ENCODE measurements around the gene CIT. TPM values are rescaled to one million over a fixed set of nuclear protein-coding genes. Genes with fewer than 3 reads are reported as not detected.

Gene CIT
- total RNA-seq, 3 donors from 2014 or later (not counting 1 experiment from before 2014, with no cell fraction given): 2.8 to 4.2 (median 3.6) TPM

DNA sequence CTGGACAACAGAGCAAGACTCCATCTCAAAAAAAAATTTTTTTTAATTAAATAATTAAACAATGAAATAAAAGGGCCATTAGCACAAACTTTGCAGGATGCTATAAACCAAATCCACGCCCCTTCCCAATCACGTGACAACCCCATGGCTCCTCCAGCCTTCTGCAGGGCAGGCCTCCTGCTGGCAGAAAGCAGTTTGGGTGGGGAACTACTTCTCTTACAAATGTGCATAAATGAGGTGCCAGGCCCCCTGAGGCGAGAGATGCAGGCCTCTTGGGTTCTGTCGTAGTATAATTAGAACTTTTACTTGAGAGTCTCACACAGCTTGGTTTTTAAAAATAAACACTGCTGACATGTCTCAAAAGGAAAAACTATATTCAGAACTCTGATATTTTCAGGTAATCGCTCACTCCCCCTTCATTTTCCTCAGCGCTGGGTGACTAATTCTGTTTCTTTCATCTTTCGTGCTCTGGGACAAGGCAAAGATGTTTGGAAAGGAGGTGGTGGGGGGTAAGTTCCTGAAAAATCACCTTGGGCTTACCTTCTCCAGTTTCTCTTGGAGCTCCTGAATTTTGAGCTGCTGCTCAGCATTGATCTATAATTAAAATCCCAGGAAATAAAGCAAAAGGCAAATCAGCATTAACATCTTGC lies 101.7 kb downstream of the CIT start:
- Mint-ChIP-seq H3K27me3 (ENCODE audit: low read depth in 2 of 2) (no peaks in the 10 kb centered on the region), H3K27ac (no peak overlapping the region), H3K36me3 (no peaks in the 10 kb centered on the region), H3K9me3 (no peaks in the 10 kb centered on the region), H3K4me3 (no peak overlapping the region), H3K4me1 (no peaks in the 10 kb centered on the region)
- ATAC-seq (no peak), DNase-seq (no peak)
- Histone ChIP-seq H3K27me3 (ENCODE audit: control insufficient read depth, insufficient read depth, low read length) (no peaks in the 10 kb centered on the region), H3K36me3 (ENCODE audit: control insufficient read depth, insufficient read depth, low read length) (no peaks in the 10 kb centered on the region), H3K4me3 (ENCODE audit: low read length) (no peak overlapping the region), H3K27ac (ENCODE audit: low read length) (no peak overlapping the region), H3K4me1 (ENCODE audit: control insufficient read depth, insufficient read depth, low read length) (no peaks in the 10 kb centered on the region), H3K9me3 (ENCODE audit: control insufficient read depth, insufficient read depth, low read length) (no peaks in the 10 kb centered on the region)
- WGBS (ENCODE audit: insufficient coverage): 95% methylated on average over 5 of the region's 7 CpGs
- TF ChIP-seq, protein P1, sequence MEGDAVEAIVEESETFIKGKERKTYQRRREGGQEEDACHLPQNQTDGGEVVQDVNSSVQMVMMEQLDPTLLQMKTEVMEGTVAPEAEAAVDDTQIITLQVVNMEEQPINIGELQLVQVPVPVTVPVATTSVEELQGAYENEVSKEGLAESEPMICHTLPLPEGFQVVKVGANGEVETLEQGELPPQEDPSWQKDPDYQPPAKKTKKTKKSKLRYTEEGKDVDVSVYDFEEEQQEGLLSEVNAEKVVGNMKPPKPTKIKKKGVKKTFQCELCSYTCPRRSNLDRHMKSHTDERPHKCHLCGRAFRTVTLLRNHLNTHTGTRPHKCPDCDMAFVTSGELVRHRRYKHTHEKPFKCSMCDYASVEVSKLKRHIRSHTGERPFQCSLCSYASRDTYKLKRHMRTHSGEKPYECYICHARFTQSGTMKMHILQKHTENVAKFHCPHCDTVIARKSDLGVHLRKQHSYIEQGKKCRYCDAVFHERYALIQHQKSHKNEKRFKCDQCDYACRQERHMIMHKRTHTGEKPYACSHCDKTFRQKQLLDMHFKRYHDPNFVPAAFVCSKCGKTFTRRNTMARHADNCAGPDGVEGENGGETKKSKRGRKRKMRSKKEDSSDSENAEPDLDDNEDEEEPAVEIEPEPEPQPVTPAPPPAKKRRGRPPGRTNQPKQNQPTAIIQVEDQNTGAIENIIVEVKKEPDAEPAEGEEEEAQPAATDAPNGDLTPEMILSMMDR (IDR thresholded peaks at IDR 0.05): no peak
- intact Hi-C loops (cut with micrococcal nuclease): no loop called here

DNA sequence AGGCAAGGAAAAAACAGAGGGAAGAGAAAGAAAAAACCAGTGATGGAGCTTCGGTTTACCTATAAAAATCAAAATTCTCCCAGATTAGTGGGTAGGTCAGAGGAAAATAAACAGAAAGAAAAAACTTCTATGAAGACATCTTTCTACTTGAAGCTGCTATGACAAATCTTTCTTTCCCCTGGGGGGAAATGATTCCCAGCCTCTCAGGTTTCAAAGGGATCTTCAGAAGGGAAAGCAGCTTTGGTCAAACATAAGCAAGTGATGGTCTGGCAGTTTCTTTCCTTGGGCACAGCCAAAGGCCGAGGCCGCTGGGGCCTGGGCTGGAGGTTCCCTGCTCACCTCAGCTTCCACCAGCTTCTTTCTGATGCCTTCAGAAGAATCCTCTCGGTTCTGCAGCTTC lies 104.7 kb downstream of the CIT start:
- Mint-ChIP-seq H3K27me3 (ENCODE audit: low read depth in 2 of 2) (no peaks in the 10 kb centered on the region), H3K36me3 (no peaks in the 10 kb centered on the region), H3K9me3 (no peaks in the 10 kb centered on the region), H3K4me3 (no peak overlapping the region), H3K27ac (no peak overlapping the region), H3K4me1 (no peaks in the 10 kb centered on the region)
- H3K4me1 ChIP-seq (ENCODE audit: control insufficient read depth, insufficient read depth, low read length): no peaks in the 10 kb centered on the region
- TF ChIP-seq, protein P1 (IDR thresholded peaks at IDR 0.05): no peak
- intact Hi-C loops (cut with micrococcal nuclease): no loop called here
- no peaks in the 10 kb centered on the region for H3K36me3 ChIP-seq (ENCODE audit: control insufficient read depth, insufficient read depth, low read length)
- no peak overlapping the region for H3K27ac ChIP-seq (ENCODE audit: low read length)
- H3K4me3 ChIP-seq (ENCODE audit: low read length): no peak overlapping the region
- H3K9me3 ChIP-seq (ENCODE audit: control insufficient read depth, insufficient read depth, low read length): no peaks in the 10 kb centered on the region
- DNase-seq (no peak), ATAC-seq (no peak)
- 96% methylated on average over 3 of the region's 4 CpGs for WGBS (ENCODE audit: insufficient coverage)
- H3K27me3 ChIP-seq (ENCODE audit: control insufficient read depth, insufficient read depth, low read length): no peaks in the 10 kb centered on the region

DNA sequence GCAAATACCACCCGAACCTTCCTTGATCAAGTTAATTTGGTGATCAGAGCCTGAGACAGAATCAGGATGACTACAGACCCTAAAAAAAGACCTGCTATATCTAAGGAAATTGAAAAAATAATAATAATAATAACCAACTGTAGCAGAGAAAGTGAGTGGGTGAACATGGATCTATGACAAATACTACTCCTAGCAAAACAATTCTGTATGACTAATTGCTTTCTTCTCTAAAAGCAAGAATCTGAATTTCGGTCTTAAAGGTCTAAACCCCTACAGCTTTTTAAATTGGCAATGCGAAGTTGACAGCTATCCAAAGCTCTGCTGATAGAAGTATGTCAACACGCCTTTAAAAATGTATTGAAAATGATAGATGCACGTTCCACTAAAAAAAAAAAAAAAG lies 107.0 kb downstream of the CIT start:
- H3K36me3 ChIP-seq (ENCODE audit: control insufficient read depth, insufficient read depth, low read length): no peaks in the 10 kb centered on the region
- WGBS (ENCODE audit: insufficient coverage): 94% methylated on average over 5 of the region's 5 CpGs
- no peak overlapping the region for H3K27ac Mint-ChIP-seq
- TF ChIP-seq, protein P1 (IDR thresholded peaks at IDR 0.05): no peak
- H3K9me3 ChIP-seq (ENCODE audit: control insufficient read depth, insufficient read depth, low read length): no peaks in the 10 kb centered on the region
- DNase-seq: no peak
- H3K4me1 Mint-ChIP-seq: no peaks in the 10 kb centered on the region
- H3K36me3 Mint-ChIP-seq: no peaks in the 10 kb centered on the region
- no peaks in the 10 kb centered on the region for H3K27me3 Mint-ChIP-seq (ENCODE audit: low read depth in 2 of 2)
- intact Hi-C loops (cut with micrococcal nuclease): no loop called here
- H3K4me1 ChIP-seq (ENCODE audit: control insufficient read depth, insufficient read depth, low read length): no peaks in the 10 kb centered on the region
- no peak overlapping the region for H3K4me3 ChIP-seq (ENCODE audit: low read length)
- ATAC-seq: no peak
- no peak overlapping the region for H3K4me3 Mint-ChIP-seq
- H3K9me3 Mint-ChIP-seq: no peaks in the 10 kb centered on the region
- no peaks in the 10 kb centered on the region for H3K27me3 ChIP-seq (ENCODE audit: control insufficient read depth, insufficient read depth, low read length)
- H3K27ac ChIP-seq (ENCODE audit: low read length): no peak overlapping the region

DNA sequence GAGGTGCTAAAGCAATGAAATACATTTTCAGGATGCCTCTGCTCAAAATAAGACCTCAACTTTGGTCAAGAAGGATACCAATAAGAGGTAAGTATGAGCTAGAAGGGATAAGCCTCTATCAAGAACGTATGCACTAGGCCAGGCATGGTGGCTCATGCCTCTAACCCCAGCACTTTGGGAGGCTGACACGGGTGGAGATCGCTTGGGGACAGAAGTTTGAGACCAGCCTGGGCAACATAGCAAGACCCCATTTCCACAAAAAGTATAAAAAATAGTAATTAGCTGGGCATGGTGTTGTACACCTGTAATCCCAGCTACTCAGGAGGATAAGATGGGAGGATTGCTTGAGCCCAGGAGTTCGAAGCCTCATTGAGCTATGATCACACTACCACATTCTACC lies 114.5 kb downstream of the CIT start:
- no peak overlapping the region for H3K27ac Mint-ChIP-seq
- 96% methylated on average over 3 of the region's 4 CpGs for WGBS (ENCODE audit: insufficient coverage)

More for the DNA sequence above, 114.5 kb downstream of the CIT start:
- Mint-ChIP-seq H3K27me3 (ENCODE audit: low read depth in 2 of 2) (no peaks in the 10 kb centered on the region), H3K36me3 (no peaks in the 10 kb centered on the region), H3K4me3 (no peak overlapping the region), H3K4me1 (no peaks in the 10 kb centered on the region), H3K9me3 (no peaks in the 10 kb centered on the region)
- H3K4me3 ChIP-seq (ENCODE audit: low read length): no peak overlapping the region
- no peak overlapping the region for H3K27ac ChIP-seq (ENCODE audit: low read length)
- H3K27me3 ChIP-seq (ENCODE audit: control insufficient read depth, insufficient read depth, low read length): no peaks in the 10 kb centered on the region
- TF ChIP-seq, protein P1 (IDR thresholded peaks at IDR 0.05): no peak
- H3K9me3 ChIP-seq (ENCODE audit: control insufficient read depth, insufficient read depth, low read length): no peaks in the 10 kb centered on the region
- intact Hi-C loops (cut with micrococcal nuclease): no loop called here
- ATAC-seq: no peak
- no peaks in the 10 kb centered on the region for H3K36me3 ChIP-seq (ENCODE audit: control insufficient read depth, insufficient read depth, low read length)
- no peak for DNase-seq
- no peaks in the 10 kb centered on the region for H3K4me1 ChIP-seq (ENCODE audit: control insufficient read depth, insufficient read depth, low read length)

All from natural killer cell (primary cell).